Fibroblast of the aortic adventitia (primary cell): ENCODE results near the gene MUC13. TPM values are rescaled to one million over a fixed set of nuclear protein-coding genes. Genes with fewer than 3 reads are reported as not detected.

Source experiments
- DNase-seq: peaks from one replicate; pipeline ENCODE4 v3.0.0-alpha.2; 2010; ENCODE audit warnings: low read depth
- H3K4me3 ChIP-seq: 2 replicates; pipeline ENCODE4 v1.5.1; 2011; ENCODE audit warnings: low read depth, mild to moderate bottlenecking, control low read depth, low read length, moderate library complexity
- CTCF ChIP-seq: IDR thresholded peaks from 2 replicates; pipeline ENCODE4 v1.5.1; 2011; ENCODE audit warnings: mild to moderate bottlenecking, low read length, control low read depth, inconsistent platforms; ENCODE audit not compliant: insufficient read depth
- total RNA-seq: library from RNA; depleted of rRNA; stranded (reverse); fragments of >200 nt; gene quantifications from 2 replicates; pipeline ENCODE4 v1.2.3, GENCODE V29; 2012; ENCODE audit warnings: low replicate concordance

The MUC13 gene
- total RNA-seq, 1 donor, result not detected

GRCh38 chr3:124916837-124917409 is 17.6 kb downstream of the MUC13 start:
- DNase-seq, result no peak
- TF ChIP-seq CTCF, result no peak
- no peak overlapping the region for H3K4me3 ChIP-seq

- no peak overlapping the region for H3K4me3 ChIP-seq
- DNase-seq, result no peak
- no peak for TF ChIP-seq CTCF
Observed at GRCh38 chr3:124915254-124915653, 19.3 kb downstream of the MUC13 start.

GRCh38 chr3:124907957-124908356 is 26.6 kb downstream of the MUC13 start:
- no peak for TF ChIP-seq CTCF
- no peak for DNase-seq
- no peak overlapping the region for H3K4me3 ChIP-seq

- no peak for TF ChIP-seq CTCF
- no peak overlapping the region for H3K4me3 ChIP-seq
Observed at GRCh38 chr3:124904835-124905492, 29.6 kb downstream of the MUC13 start.

GRCh38 chr3:124903896-124904834 is 30.4 kb downstream of the MUC13 start:
- TF ChIP-seq CTCF, result no peak
- no peak for DNase-seq
- H3K4me3 ChIP-seq, result no peak overlapping the region

More at GRCh38 chr3:124904835-124905492, 29.6 kb downstream of the MUC13 start:
- DNase-seq, result no peak

GRCh38 chr3:124896824-124897526 is 37.6 kb downstream of the MUC13 start:
- H3K4me3 ChIP-seq, result no peak overlapping the region
- DNase-seq, result no peak
- TF ChIP-seq CTCF, result no peak
